ENCODE measurements around the gene CCNK.

- TF ChIP-seq CTCF (IDR thresholded peaks at IDR 0.05; ENCODE audit: borderline replicate concordance, extremely low read depth, low read length, poor library complexity, severe bottlenecking) (no peak), EZH2 (IDR thresholded peaks at IDR 0.05; ENCODE audit: borderline replicate concordance, low read depth, low read length, severe bottlenecking) (no peak)
These were observed 49.4 kb downstream of the CCNK start for GRCh38 chr14:99530407-99531155.
